Endodermal cell (in vitro differentiated cells): ENCODE data around the gene HHATL. TPM values are rescaled to one million over a fixed set of nuclear protein-coding genes. Genes with fewer than 3 reads are reported as not detected.

ENCODE experiments used
- DNase-seq: peaks from one replicate; pipeline ENCODE4 v3.0.0-alpha.2; 2017
- H3K27ac ChIP-seq: 2 replicates; pipeline ENCODE4 v1.5.1; 2013; ENCODE audit warnings: mild to moderate bottlenecking, low read depth, low read length, moderate library complexity
- H3K27me3 ChIP-seq: 2 replicates; pipeline ENCODE4 v1.6.1; 2013; ENCODE audit warnings: mild to moderate bottlenecking, low read length, moderate library complexity; ENCODE audit not compliant: insufficient read depth, control insufficient read depth, poor library complexity, severe bottlenecking
- H3K36me3 ChIP-seq: 2 replicates; pipeline ENCODE4 v1.7.0; 2013; ENCODE audit warnings: mild to moderate bottlenecking, low read length, moderate library complexity; ENCODE audit not compliant: control insufficient read depth, insufficient read depth
- H3K4me1 ChIP-seq: one replicate; pipeline ENCODE4 v1.7.0; 2013; ENCODE audit warnings: low read length; ENCODE audit not compliant: control insufficient read depth, insufficient read depth
- H3K4me3 ChIP-seq: 2 replicates; pipeline ENCODE4 v1.5.1; 2013; ENCODE audit warnings: mild to moderate bottlenecking, low read length, moderate library complexity
- H3K9ac ChIP-seq: 2 replicates; pipeline ENCODE4 v1.6.1; 2013; ENCODE audit warnings: mild to moderate bottlenecking, low read length, moderate library complexity; ENCODE audit not compliant: poor library complexity, severe bottlenecking; ENCODE audit errors: extremely low read depth
- H3K9me3 ChIP-seq: 2 replicates; pipeline ENCODE4 v1.6.1; 2013; ENCODE audit warnings: mild to moderate bottlenecking, low read length, moderate library complexity; ENCODE audit not compliant: control insufficient read depth
- H3K27ac Mint-ChIP-seq: 2 replicates; pipeline ENCODE4 v1.8.0; 2020; ENCODE audit warnings: mixed read lengths
- H3K27me3 Mint-ChIP-seq: 2 replicates; pipeline ENCODE4 v1.8.0; 2021; ENCODE audit warnings: mild to moderate bottlenecking, mixed read lengths; ENCODE audit not compliant: insufficient read depth
- H3K36me3 Mint-ChIP-seq: 2 replicates; pipeline ENCODE4 v1.8.0; 2020; ENCODE audit warnings: low read depth, mixed read lengths
- H3K4me1 Mint-ChIP-seq: 2 replicates; pipeline ENCODE4 v1.8.0; 2020; ENCODE audit warnings: mixed read lengths
- H3K4me3 Mint-ChIP-seq: 2 replicates; pipeline ENCODE4 v1.8.0; 2020; ENCODE audit warnings: mild to moderate bottlenecking, moderate library complexity, mixed read lengths
- H3K9me3 Mint-ChIP-seq: 2 replicates; pipeline ENCODE4 v1.8.0; 2020; ENCODE audit warnings: mild to moderate bottlenecking, mixed read lengths
- WGBS, 2 experiments: methylation state at CpG; one replicate each; pipeline versions ENCODE4 v1.1.5 to v1.1.7; 2013; ENCODE audit warnings: missing lambda C conversion rate in 2 of 2, mixed read lengths in 1 of 2; ENCODE audit not compliant: insufficient coverage in 1 of 2, insufficient read length in 1 of 2; 5-methylcytosine and 5-hydroxymethylcytosine counted together
- total RNA-seq, 2 donors: library from RNA; stranded (reverse); fragmentation: NEBNext Ultra II Directional in 1 of 2; extraction: Animal tissue kit (Norgen Biotek cat#: 25700) in 1 of 2; gene quantifications; 2 replicates in 1 of 2; 3 replicates in 1 of 2; pipeline ENCODE4 v1.2.1, GENCODE V29; 2021
- TF ChIP-seq, protein P1 (sequence below): fragments of 200-600 bp; sonication (generic); conservative IDR thresholded peaks from 2 replicates; pipeline ENCODE4 v1.5.0; 2021; ENCODE audit warnings: antibody characterized with exemption, mild to moderate bottlenecking

Gene HHATL
- total RNA-seq, 2 donors from 2014 or later, result not detected

DNA sequence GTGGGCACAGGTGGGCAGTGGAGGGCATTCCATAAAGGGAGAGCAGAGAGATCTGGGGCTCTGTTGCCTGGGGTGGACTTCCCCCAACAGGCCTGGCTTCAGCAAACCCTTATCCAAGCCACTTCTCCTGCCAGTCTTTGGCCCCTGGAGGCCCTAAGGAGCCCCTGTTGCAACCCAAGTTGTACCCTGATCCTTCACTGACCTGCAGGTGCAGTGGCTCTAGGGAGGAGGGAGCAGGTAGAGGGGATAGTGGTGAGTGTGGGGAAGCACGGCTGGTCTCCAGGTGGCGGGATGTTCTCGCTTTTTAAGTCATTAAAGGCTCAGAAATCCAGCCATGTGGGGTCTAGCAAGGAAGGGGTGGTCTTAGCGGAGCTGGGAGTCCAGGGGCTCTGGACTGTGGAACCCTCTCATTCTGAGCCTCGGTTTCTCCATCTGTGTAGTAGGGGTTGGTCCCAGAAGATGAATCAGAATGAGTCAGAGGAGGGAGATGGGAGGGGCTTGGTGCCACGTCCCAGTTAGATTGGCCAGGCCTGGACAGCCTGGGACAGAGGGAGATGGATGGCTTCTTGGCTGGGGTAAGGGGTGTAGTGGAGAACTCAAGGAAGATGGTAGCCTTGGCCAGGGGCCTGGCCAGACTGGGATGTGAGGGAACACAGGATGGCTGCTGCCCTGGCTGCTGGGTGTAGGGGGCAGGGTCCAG, 46.5 kb downstream of the HHATL start:
- no peak for DNase-seq
- no peak overlapping the region for H3K4me3 Mint-ChIP-seq
- Histone ChIP-seq H3K36me3 (no peaks in the 10 kb centered on the region), H3K9me3 (no peaks in the 10 kb centered on the region), H3K4me3 (no peak overlapping the region), H3K27me3 (no peaks in the 10 kb centered on the region), H3K9ac (no peak overlapping the region), H3K4me1 (peaks cover 10% of the 10 kb centered on the region), H3K27ac (no peak overlapping the region)
- H3K4me1 Mint-ChIP-seq, result peaks cover 28% of the 10 kb centered on the region
- no peaks in the 10 kb centered on the region for H3K36me3 Mint-ChIP-seq
- TF ChIP-seq, protein P1, sequence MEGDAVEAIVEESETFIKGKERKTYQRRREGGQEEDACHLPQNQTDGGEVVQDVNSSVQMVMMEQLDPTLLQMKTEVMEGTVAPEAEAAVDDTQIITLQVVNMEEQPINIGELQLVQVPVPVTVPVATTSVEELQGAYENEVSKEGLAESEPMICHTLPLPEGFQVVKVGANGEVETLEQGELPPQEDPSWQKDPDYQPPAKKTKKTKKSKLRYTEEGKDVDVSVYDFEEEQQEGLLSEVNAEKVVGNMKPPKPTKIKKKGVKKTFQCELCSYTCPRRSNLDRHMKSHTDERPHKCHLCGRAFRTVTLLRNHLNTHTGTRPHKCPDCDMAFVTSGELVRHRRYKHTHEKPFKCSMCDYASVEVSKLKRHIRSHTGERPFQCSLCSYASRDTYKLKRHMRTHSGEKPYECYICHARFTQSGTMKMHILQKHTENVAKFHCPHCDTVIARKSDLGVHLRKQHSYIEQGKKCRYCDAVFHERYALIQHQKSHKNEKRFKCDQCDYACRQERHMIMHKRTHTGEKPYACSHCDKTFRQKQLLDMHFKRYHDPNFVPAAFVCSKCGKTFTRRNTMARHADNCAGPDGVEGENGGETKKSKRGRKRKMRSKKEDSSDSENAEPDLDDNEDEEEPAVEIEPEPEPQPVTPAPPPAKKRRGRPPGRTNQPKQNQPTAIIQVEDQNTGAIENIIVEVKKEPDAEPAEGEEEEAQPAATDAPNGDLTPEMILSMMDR, result no peak
- no peaks in the 10 kb centered on the region for H3K9me3 Mint-ChIP-seq
- WGBS, 2 experiments, result 89 to 100% methylated on average over 1 to 6 of the region's 6 CpGs
- H3K27ac Mint-ChIP-seq, result no peak overlapping the region
- no peaks in the 10 kb centered on the region for H3K27me3 Mint-ChIP-seq

DNA sequence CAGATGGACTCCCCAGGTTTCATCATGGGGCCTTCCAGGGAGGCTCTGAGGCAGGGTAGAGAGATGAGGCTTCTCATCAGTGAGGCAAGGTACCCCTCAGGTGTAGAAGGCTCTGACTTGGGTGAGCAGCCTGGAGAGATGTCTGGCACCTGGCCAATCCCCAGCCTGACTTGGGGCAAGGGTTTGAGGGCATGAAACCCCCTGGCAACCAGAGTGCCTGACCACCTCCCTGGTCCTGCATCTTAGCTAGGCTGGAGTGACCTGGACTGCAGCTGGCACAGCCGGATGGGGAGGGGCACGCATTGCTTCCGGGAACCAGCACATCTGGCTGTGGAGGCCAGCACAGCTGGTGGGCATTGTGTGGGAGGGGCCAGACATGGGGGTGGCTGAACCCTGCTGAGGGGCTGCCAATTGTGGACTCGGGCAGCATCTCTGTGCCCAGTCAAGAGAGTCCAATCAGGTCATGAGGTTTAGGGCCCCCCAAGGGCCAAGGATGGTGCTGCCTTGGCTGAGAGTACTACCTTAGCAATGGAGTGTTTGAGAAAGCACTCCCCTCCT, 47.2 kb downstream of the HHATL start:
- H3K4me1 ChIP-seq, result peaks cover 10% of the 10 kb centered on the region
- TF ChIP-seq, protein P1, result no peak
- peaks cover 26% of the 10 kb centered on the region for H3K4me1 Mint-ChIP-seq
- H3K36me3 ChIP-seq, result no peaks in the 10 kb centered on the region
- H3K27ac Mint-ChIP-seq, result no peak overlapping the region
- no peaks in the 10 kb centered on the region for H3K27me3 Mint-ChIP-seq
- 33 to 78% methylated on average over 1 to 4 of the region's 4 CpGs for WGBS, 2 experiments
- no peaks in the 10 kb centered on the region for H3K9me3 ChIP-seq
- peak overlapping the region; percentile 76 for H3K4me3 Mint-ChIP-seq
- peak overlapping the region; percentile 75 for H3K4me3 ChIP-seq
- H3K27me3 ChIP-seq, result no peaks in the 10 kb centered on the region
- no peaks in the 10 kb centered on the region for H3K9me3 Mint-ChIP-seq
- no peak for DNase-seq
- peak overlapping the region; percentile 67 for H3K9ac ChIP-seq
- H3K27ac ChIP-seq, result no peak overlapping the region
- no peaks in the 10 kb centered on the region for H3K36me3 Mint-ChIP-seq

DNA sequence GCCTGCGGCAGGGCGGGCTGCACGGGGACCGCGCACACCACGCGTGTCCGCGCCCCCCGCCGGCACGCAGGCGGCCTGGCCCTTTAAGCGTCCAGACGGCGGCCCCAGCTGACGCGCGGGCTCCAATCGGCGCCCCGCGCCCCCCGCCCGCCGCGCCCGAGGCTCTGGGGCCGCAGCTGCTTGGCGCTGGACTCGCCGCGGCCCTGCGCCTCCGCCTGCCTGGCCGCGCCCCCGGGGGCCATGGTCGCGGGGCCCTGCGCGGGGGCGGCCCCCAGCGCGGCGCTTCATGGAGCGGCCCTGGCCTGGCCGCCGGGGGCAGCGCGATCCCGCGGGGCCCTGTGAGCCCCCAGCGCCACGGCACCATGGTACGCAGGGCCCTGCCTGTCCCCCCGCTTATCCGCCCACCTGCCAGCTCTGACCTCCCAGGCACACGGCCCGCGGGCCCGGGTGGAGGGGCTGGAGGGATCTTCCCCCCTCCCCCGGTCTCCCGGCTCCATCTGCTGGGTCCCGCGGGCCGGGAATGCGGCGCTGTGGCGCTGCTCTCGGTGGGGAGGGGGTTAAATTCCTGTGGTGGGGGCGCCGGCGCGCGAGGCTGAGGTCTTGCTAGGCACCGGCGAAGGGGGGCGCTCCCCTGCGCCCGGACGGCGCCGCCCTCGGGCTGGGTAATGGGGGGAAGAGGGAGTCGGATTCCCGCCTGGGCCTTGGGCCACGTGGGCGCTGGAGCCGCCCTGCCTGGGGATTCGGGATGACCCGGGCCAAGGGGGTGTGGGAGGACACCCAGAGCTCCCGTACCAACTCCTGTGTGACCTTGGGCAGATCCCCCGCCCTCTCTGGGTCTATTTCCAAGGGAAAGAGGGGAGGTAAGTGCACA, 48.0 kb downstream of the HHATL start:
- H3K4me1 Mint-ChIP-seq, result peaks cover 24% of the 10 kb centered on the region
- H3K27me3 Mint-ChIP-seq, result no peaks in the 10 kb centered on the region
- no peaks in the 10 kb centered on the region for H3K9me3 ChIP-seq
- peak overlapping the region; percentile 80 for H3K4me3 ChIP-seq
- H3K4me1 ChIP-seq, result peaks cover 10% of the 10 kb centered on the region
- no peak overlapping the region for H3K27ac Mint-ChIP-seq
- peak overlapping the region; percentile 82 for H3K27ac ChIP-seq
- H3K36me3 Mint-ChIP-seq, result no peaks in the 10 kb centered on the region
- 0 to 2% methylated on average over 19 to 94 of the region's 94 CpGs for WGBS, 2 experiments
- H3K9me3 Mint-ChIP-seq, result no peaks in the 10 kb centered on the region
- peak overlapping the region; percentile 67 for H3K9ac ChIP-seq
- H3K4me3 Mint-ChIP-seq, result peak overlapping the region; percentile 76
- H3K36me3 ChIP-seq, result no peaks in the 10 kb centered on the region
- H3K27me3 ChIP-seq, result no peaks in the 10 kb centered on the region
- DNase-seq, result peak; percentile 95
- TF ChIP-seq, protein P1, result peak; percentile 56
